Endothelial cell (in vitro differentiated cells): Measurements from ENCODE around the gene TSPAN7. TPM values are rescaled to one million over a fixed set of nuclear protein-coding genes. Genes with fewer than 3 reads are reported as not detected.

Experiments used
- DNase-seq: peaks from one replicate; pipeline ENCODE4 v3.0.0; 2021; ENCODE audit warnings: low spot score
- H3K27ac Mint-ChIP-seq: one replicate; pipeline ENCODE4 v1.8.0; 2021; ENCODE audit warnings: mixed read lengths, inconsistent platforms; ENCODE audit not compliant: unreplicated experiment
- H3K27me3 Mint-ChIP-seq: one replicate; pipeline ENCODE4 v1.8.0; 2021; ENCODE audit warnings: mild to moderate bottlenecking, moderate library complexity, mixed read lengths, inconsistent platforms; ENCODE audit not compliant: unreplicated experiment
- H3K36me3 Mint-ChIP-seq: one replicate; pipeline ENCODE4 v1.8.0; 2021; ENCODE audit warnings: mild to moderate bottlenecking, low read depth, mixed read lengths, inconsistent platforms; ENCODE audit not compliant: unreplicated experiment
- H3K4me1 Mint-ChIP-seq: one replicate; pipeline ENCODE4 v1.8.0; 2021; ENCODE audit warnings: mild to moderate bottlenecking, mixed read lengths, inconsistent platforms; ENCODE audit not compliant: unreplicated experiment
- H3K4me3 Mint-ChIP-seq: one replicate; pipeline ENCODE4 v1.8.0; 2021; ENCODE audit warnings: mild to moderate bottlenecking, mixed read lengths, inconsistent platforms; ENCODE audit not compliant: unreplicated experiment
- H3K9me3 Mint-ChIP-seq: one replicate; pipeline ENCODE4 v1.8.0; 2021; ENCODE audit warnings: mixed read lengths, inconsistent platforms; ENCODE audit not compliant: unreplicated experiment
- CTCF ChIP-seq: fragments of 200-600 bp; sonication (generic); IDR thresholded peaks from one replicate; pipeline ENCODE4 v1.5.0; 2021; ENCODE audit warnings: antibody characterized with exemption; ENCODE audit not compliant: unreplicated experiment
- total RNA-seq: library from RNA; stranded (reverse); fragmentation: NEBNext Ultra II Directional; extraction: Animal tissue kit (Norgen Biotek cat#: 25700); gene quantifications from one replicate; pipeline ENCODE4 v1.2.1, GENCODE V29; 2021; ENCODE audit not compliant: unreplicated experiment

Gene TSPAN7
- total RNA-seq, 1 donor from 2014 or later, result 12.4 TPM

- no peaks in the 10 kb centered on the region for H3K36me3 Mint-ChIP-seq
- DNase-seq, result no peak
- no peak overlapping the region for H3K4me3 Mint-ChIP-seq
- H3K9me3 Mint-ChIP-seq, result no peaks in the 10 kb centered on the region
- no peaks in the 10 kb centered on the region for H3K27me3 Mint-ChIP-seq
- no peak overlapping the region for H3K27ac Mint-ChIP-seq
- H3K4me1 Mint-ChIP-seq, result no peaks in the 10 kb centered on the region
- TF ChIP-seq CTCF, result no peak
Measured at GRCh38 chrX:38626296-38626695, 65.0 kb downstream of the TSPAN7 start.

GRCh38 chrX:38627683-38628082 lies 66.3 kb downstream of the TSPAN7 start:
- Mint-ChIP-seq H3K27me3 (no peaks in the 10 kb centered on the region), H3K36me3 (no peaks in the 10 kb centered on the region), H3K4me3 (no peak overlapping the region), H3K4me1 (no peaks in the 10 kb centered on the region), H3K9me3 (no peaks in the 10 kb centered on the region), H3K27ac (no peak overlapping the region)
- peak; percentile 7 for DNase-seq
- peak; percentile 62 for TF ChIP-seq CTCF

- TF ChIP-seq CTCF, result no peak
- H3K27ac Mint-ChIP-seq, result no peak overlapping the region
- H3K4me3 Mint-ChIP-seq, result no peak overlapping the region
- H3K4me1 Mint-ChIP-seq, result no peaks in the 10 kb centered on the region
- H3K36me3 Mint-ChIP-seq, result no peaks in the 10 kb centered on the region
- DNase-seq, result no peak
- no peaks in the 10 kb centered on the region for H3K27me3 Mint-ChIP-seq
- H3K9me3 Mint-ChIP-seq, result no peaks in the 10 kb centered on the region
Measured at GRCh38 chrX:38628587-38628986, 67.2 kb downstream of the TSPAN7 start.

DNA sequence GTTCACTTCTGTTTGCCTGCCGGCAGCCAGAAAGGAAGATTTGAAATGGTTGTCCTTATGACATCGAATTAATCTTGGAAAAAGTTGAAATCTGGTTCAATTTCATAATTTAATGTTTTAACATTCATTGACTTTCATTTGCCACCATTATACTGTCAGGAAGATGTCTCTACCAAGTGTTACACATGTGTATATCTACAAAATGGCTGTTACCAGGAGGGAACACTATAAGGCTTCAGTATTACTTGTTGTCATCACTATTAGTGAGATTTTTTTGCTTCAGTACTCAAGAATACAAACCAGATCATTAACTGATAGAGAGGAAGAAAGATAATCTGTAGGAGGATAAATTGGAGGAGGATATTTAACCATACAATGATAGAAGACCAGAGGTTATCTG lies 71.2 kb downstream of the TSPAN7 start:
- no peak overlapping the region for H3K4me3 Mint-ChIP-seq
- DNase-seq, result no peak
- no peak for TF ChIP-seq CTCF
- no peaks in the 10 kb centered on the region for H3K9me3 Mint-ChIP-seq
- peaks cover 15% of the 10 kb centered on the region for H3K4me1 Mint-ChIP-seq
- no peaks in the 10 kb centered on the region for H3K27me3 Mint-ChIP-seq
- no peak overlapping the region for H3K27ac Mint-ChIP-seq
- H3K36me3 Mint-ChIP-seq, result no peaks in the 10 kb centered on the region

- no peak overlapping the region for H3K4me3 Mint-ChIP-seq
- H3K27ac Mint-ChIP-seq, result no peak overlapping the region
- TF ChIP-seq CTCF, result no peak
- no peaks in the 10 kb centered on the region for H3K36me3 Mint-ChIP-seq
- no peaks in the 10 kb centered on the region for H3K27me3 Mint-ChIP-seq
- peaks cover 18% of the 10 kb centered on the region for H3K4me1 Mint-ChIP-seq
- DNase-seq, result no peak
- H3K9me3 Mint-ChIP-seq, result no peaks in the 10 kb centered on the region
Measured at GRCh38 chrX:38634665-38635064, 73.3 kb downstream of the TSPAN7 start.
